A673 (cell line): Measurements from ENCODE around the gene SRCIN1. TPM values are rescaled to one million over a fixed set of nuclear protein-coding genes. Genes with fewer than 3 reads are reported as not detected.
"Not testable (repeated sequence)": the region's sequence is repeated elsewhere in the genome, so short reads cannot be mapped to it uniquely, and the experiment has no call there.

Experiments used
- BruUV-seq: library from RNA; stranded (reverse); fragments of 400-500 nt; replicated peaks from 2 replicates; lab custom pipeline; 2021; lab: Mats Ljungman, UMichigan
- CTCF ChIA-PET: fragments of 300-600 bp; sonication (Branson Sonifier 250); formaldehyde crosslinking; loops from one replicate; lab custom pipeline; 2022; ENCODE audit warnings: antibody characterized with exemption; lab: Charles Lee
- POLR2A ChIA-PET: fragments of 300-600 bp; sonication (Branson Sonifier 250); formaldehyde crosslinking; loops from one replicate; lab custom pipeline; 2022; ENCODE audit warnings: antibody characterized with exemption; ENCODE audit not compliant: low non-redundant PET; lab: Charles Lee
- DNase-seq: peaks from one replicate; pipeline ENCODE4 v3.0.0-alpha.2; 2015; ENCODE audit warnings: low spot score
- H3K27ac ChIP-seq: fragments of 200-600 bp; sonication (generic); 2 replicates; pipeline ENCODE4 v1.5.1; 2016; ENCODE audit warnings: mixed run types, low read depth, mild to moderate bottlenecking, mixed read lengths, antibody characterized with exemption, low read length; ENCODE audit not compliant: poor library complexity, severe bottlenecking
- H3K27me3 ChIP-seq: fragments of 200-600 bp; sonication (generic); replicated peaks from 2 replicates; pipeline ENCODE4 v1.6.1; 2017; ENCODE audit warnings: mixed run types, low read depth, mild to moderate bottlenecking, mixed read lengths, antibody characterized with exemption, low read length; ENCODE audit not compliant: insufficient read depth, poor library complexity
- H3K36me3 ChIP-seq: fragments of 200-600 bp; sonication (generic); 2 replicates; pipeline ENCODE4 v1.6.1; 2016; ENCODE audit warnings: mixed run types, mild to moderate bottlenecking, mixed read lengths, antibody characterized with exemption, low read length; ENCODE audit not compliant: insufficient read depth, poor library complexity, severe bottlenecking
- H3K4me1 ChIP-seq: fragments of 200-600 bp; sonication (generic); 2 replicates; pipeline ENCODE4 v1.6.1; 2017; ENCODE audit warnings: mixed run types, mild to moderate bottlenecking, mixed read lengths, antibody characterized with exemption, low read length; ENCODE audit not compliant: insufficient read depth, poor library complexity, severe bottlenecking
- H3K4me3 ChIP-seq: fragments of 200-600 bp; sonication (generic); 2 replicates; pipeline ENCODE4 v1.5.1; 2016; ENCODE audit warnings: low read depth, mixed run types, mild to moderate bottlenecking, mixed read lengths, low read length; ENCODE audit not compliant: poor library complexity, severe bottlenecking
- H3K9me3 ChIP-seq: fragments of 200-600 bp; sonication (generic); 2 replicates; pipeline ENCODE4 v1.6.1; 2016; ENCODE audit warnings: mixed run types, low read depth, mild to moderate bottlenecking, mixed read lengths, antibody characterized with exemption, low read length; ENCODE audit not compliant: poor library complexity, severe bottlenecking
- CTCF ChIP-seq: fragments of 300-800, 200-600 bp; sonication (generic); conservative IDR thresholded peaks from 2 replicates; pipeline ENCODE4 v1.5.1; 2017; ENCODE audit warnings: low read depth, mild to moderate bottlenecking, antibody characterized with exemption, low read length, moderate library complexity, mixed read lengths
- EZH2 ChIP-seq: fragments of 200-600 bp; sonication (generic); IDR thresholded peaks from 2 replicates; pipeline ENCODE4 v1.6.1; 2017; ENCODE audit warnings: borderline replicate concordance, low read depth, mild to moderate bottlenecking, mixed read lengths, antibody characterized with exemption, low read length; ENCODE audit not compliant: poor library complexity, severe bottlenecking
- intact Hi-C: fragments of 100-400 bp; cut with micrococcal nuclease; formaldehyde crosslinking; loops from one replicate; pipeline ENCODE4 v1.10.0; 2022; ENCODE audit not compliant: unreplicated experiment
- total RNA-seq: library from RNA; stranded (reverse); gene quantifications from 2 replicates; pipeline ENCODE4 v1.2.3, GENCODE V29; 2021

SRCIN1 gene
- total RNA-seq, 1 experiment from 2014 or later = 1.6 TPM

GRCh38 chr17:38504216-38504615 is 101.5 kb downstream of the SRCIN1 start:
- no peak for TF ChIP-seq EZH2
- DNase-seq = no peak
- no peaks in the 10 kb centered on the region for H3K4me1 ChIP-seq
- intact Hi-C loops = no loop called here
- no peaks in the 10 kb centered on the region for H3K9me3 ChIP-seq
- BruUV-seq = no TSS peak
- no peaks in the 10 kb centered on the region for H3K27me3 ChIP-seq
- no peak overlapping the region for H3K4me3 ChIP-seq
- ChIA-PET CTCF (no interaction called here), POLR2A (no interaction called here)
- H3K27ac ChIP-seq = no peak overlapping the region
- H3K36me3 ChIP-seq = no peaks in the 10 kb centered on the region

GRCh38 chr17:38503286-38503913 is 102.4 kb downstream of the SRCIN1 start:
- POLR2A ChIA-PET, intact Hi-C loops, CTCF ChIA-PET, H3K9me3 ChIP-seq, H3K4me1 ChIP-seq, H3K36me3 ChIP-seq, DNase-seq, BruUV-seq, H3K27me3 ChIP-seq, H3K4me3 ChIP-seq, H3K27ac ChIP-seq: not testable (repeated sequence)

- DNase-seq, H3K9me3 ChIP-seq, CTCF ChIA-PET, POLR2A ChIA-PET, H3K4me3 ChIP-seq, H3K27me3 ChIP-seq, H3K36me3 ChIP-seq, intact Hi-C loops, H3K4me1 ChIP-seq, BruUV-seq, H3K27ac ChIP-seq: not testable (repeated sequence)
Observed at GRCh38 chr17:38501718-38502117, 104.0 kb downstream of the SRCIN1 start.

GRCh38 chr17:38499230-38499629 is 106.5 kb downstream of the SRCIN1 start:
- BruUV-seq, POLR2A ChIA-PET, H3K4me3 ChIP-seq, H3K36me3 ChIP-seq, H3K27ac ChIP-seq, CTCF ChIA-PET, intact Hi-C loops, H3K9me3 ChIP-seq, H3K4me1 ChIP-seq, DNase-seq, H3K27me3 ChIP-seq: not testable (repeated sequence)

- intact Hi-C loops = no loop called here
- DNase-seq = no peak
- Histone ChIP-seq H3K27ac (no peak overlapping the region), H3K27me3 (no peaks in the 10 kb centered on the region), H3K4me1 (no peaks in the 10 kb centered on the region), H3K9me3 (no peaks in the 10 kb centered on the region), H3K36me3 (no peaks in the 10 kb centered on the region), H3K4me3 (no peak overlapping the region)
- ChIA-PET POLR2A (no interaction called here), CTCF (no interaction called here)
- TF ChIP-seq CTCF (no peak), EZH2 (no peak)
- BruUV-seq = no TSS peak
Observed at GRCh38 chr17:38498353-38498752, 107.4 kb downstream of the SRCIN1 start.

- DNase-seq, BruUV-seq, POLR2A ChIA-PET, CTCF ChIA-PET, H3K9me3 ChIP-seq, H3K36me3 ChIP-seq, H3K4me3 ChIP-seq, H3K4me1 ChIP-seq, H3K27ac ChIP-seq, H3K27me3 ChIP-seq, intact Hi-C loops: not testable (repeated sequence)
Observed at GRCh38 chr17:38497656-38498055, 108.1 kb downstream of the SRCIN1 start.

- not testable (repeated sequence) for H3K9me3 ChIP-seq
Observed at GRCh38 chr17:38494152-38494551, 111.6 kb downstream of the SRCIN1 start.

More at GRCh38 chr17:38494152-38494551, 111.6 kb downstream of the SRCIN1 start:
- CTCF ChIA-PET, H3K4me1 ChIP-seq, DNase-seq, intact Hi-C loops, BruUV-seq, H3K36me3 ChIP-seq, H3K4me3 ChIP-seq, H3K27me3 ChIP-seq, POLR2A ChIA-PET, H3K27ac ChIP-seq: not testable (repeated sequence)
